Stomach (tissue), 4 donors: Measurements from ENCODE around the gene DNAJC25.

Experiments used
- CTCF ChIP-seq, 7 experiments: fragments of 450-650 bp in 4 of 7; fragments of 200-600 bp in 3 of 7; sonication (generic) in 3 of 7; IDR thresholded peaks; one replicate each; pipeline ENCODE4 v1.5.1; 2016 to 2019; ENCODE audit warnings: antibody characterized with exemption in 7 of 7, control low read depth in 2 of 7, mild to moderate bottlenecking in 1 of 7
- EP300 ChIP-seq: sonication (generic); formaldehyde crosslinking; IDR thresholded peaks from one replicate; pipeline ENCODE4 v1.6.1; 2017; ENCODE audit warnings: antibody characterized with exemption
- POLR2A ChIP-seq, 4 donors: fragments of 450-650 bp; IDR thresholded peaks; one replicate each; pipeline ENCODE4 v1.6.1; 2016; ENCODE audit warnings: antibody characterized with exemption in 4 of 4, control low read depth in 2 of 4, mild to moderate bottlenecking in 1 of 4, moderate library complexity in 1 of 4
- POLR2AphosphoS5 ChIP-seq, 3 donors: sonication (generic); formaldehyde crosslinking; IDR thresholded peaks; one replicate each; pipeline ENCODE4 v1.6.1; 2016; ENCODE audit warnings: antibody characterized with exemption in 3 of 3

- no peak for TF ChIP-seq CTCF (IDR thresholded peaks at IDR 0.05)
- no peak for TF ChIP-seq POLR2AphosphoS5 (IDR thresholded peaks at IDR 0.05)
- no peak for TF ChIP-seq POLR2A (IDR thresholded peaks at IDR 0.05)
- no peak for TF ChIP-seq EP300
Measured at GRCh38 chr9:111615928-111616327, 15.2 kb upstream of the DNAJC25 start.
